COLO668 (cell line): ENCODE results near the gene GAB2.
"Not testable (repeated sequence)": the region's sequence is repeated elsewhere in the genome, so short reads cannot be mapped to it uniquely, and the experiment has no call there.

Experiments
- DNase-seq: peaks from one replicate; lab custom pipeline; 2025; ENCODE audit not compliant: unreplicated experiment; lab: John Stamatoyannopoulos, UW

GAB2 gene

DNA sequence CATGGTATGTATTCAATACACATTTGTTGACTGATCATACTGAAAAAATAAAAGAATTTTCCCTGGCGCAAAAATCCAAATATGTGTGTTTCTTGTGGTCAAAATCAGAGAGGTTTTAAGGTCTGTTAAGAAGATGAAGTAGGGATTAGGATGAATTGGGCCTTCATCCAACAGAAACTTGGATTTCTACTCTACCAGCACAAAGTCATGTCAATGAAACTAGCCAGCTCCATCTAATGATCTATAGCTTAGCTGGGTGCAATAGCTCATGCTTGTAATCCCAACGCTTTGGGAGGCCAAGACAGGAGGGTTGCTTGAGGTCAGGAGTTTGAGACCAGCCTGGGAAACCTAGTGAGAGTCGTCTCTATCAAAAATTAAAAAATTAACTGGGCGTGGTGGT, 163.4 kb downstream of the GAB2 start:
- DNase-seq = no peak

DNA sequence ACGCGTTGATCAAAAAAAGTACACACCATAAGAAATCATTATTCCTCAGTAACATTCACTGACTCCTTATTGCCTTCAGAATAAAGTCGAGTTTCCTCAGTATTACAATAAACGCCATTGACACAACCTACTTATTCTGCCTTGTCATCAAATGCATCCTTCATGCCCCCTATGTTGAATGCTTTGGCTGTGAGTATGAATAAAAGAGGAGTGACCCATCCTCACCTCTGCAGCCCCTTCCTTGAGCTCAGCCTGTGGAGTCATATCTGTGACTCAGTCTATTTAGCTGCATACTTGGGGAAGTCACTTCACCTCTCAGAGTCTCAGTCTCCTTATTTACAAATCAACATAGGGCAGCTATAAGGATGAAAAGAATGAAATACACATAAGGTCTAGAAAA, 163.8 kb downstream of the GAB2 start:
- DNase-seq = no peak

DNA sequence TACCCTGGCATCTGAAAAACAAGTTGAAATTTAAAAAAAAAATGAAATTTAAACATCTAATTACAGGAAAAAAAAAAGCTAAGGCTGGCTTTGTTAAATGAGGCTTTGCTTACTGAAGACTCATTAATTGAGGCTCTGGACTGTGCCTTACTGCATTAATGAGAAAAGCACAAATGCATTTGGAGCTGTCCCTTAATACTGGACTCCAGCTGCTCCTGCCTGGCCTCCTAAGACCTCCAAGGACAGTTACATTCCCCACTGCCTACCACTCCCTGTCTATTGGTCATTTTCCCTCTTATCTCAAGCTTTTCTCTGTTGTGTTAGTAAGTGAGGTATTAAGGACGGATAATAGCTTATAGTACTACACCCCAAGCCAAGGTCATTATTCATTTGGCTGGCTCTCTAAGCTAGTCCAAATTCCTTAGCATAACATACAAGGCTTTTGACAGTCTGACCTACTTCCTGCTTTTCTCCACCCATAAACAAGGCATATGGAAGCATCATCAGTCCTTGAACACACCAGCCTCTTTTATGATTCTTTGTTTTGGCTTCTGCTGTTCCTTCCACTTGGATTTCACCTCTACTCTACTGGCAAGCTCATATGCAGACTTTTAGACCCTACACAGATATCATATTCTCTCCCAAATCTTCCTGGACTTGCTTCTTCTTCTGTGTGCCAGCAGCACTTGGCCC, 166.4 kb downstream of the GAB2 start:
- no peak for DNase-seq

DNA sequence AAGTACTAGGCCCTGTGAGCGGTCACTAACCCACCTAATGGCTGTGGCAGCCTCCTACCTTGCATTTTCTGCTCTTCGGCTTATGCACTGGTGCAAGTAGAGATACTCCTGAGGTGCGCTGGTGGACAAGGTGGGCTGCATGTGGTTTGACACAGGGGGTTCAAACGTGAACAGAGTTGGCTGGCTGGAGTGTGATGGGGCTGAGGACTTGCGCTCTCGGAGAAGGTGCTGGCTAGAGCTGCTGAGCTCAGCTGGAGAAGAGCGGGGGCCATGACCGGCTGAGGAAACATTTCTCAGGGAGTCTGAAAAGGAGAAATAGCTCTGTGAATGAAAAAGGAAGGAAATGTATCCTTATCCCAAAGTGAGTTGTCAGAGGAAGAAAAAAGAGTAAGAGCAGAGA, 167.5 kb downstream of the GAB2 start:
- DNase-seq = no peak

DNA sequence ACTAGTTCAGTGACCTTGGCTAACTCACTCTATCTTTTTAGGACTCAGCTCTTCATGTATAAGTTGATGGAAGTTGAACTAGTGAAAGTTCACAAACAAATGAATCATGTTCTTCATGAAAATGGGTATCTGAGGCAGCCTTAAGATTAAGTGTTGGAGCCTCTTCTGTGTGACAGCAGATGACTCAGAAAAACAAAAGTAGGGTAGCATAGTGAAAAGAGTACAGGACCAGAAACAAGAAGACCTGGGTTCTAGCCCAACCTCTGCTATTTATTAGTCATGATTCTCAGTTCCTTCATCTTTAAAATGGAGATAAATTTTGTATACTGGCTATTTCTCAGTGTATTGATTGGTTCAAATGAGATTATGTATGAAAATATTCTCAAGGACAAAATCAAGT, 168.7 kb downstream of the GAB2 start:
- no peak for DNase-seq

DNA sequence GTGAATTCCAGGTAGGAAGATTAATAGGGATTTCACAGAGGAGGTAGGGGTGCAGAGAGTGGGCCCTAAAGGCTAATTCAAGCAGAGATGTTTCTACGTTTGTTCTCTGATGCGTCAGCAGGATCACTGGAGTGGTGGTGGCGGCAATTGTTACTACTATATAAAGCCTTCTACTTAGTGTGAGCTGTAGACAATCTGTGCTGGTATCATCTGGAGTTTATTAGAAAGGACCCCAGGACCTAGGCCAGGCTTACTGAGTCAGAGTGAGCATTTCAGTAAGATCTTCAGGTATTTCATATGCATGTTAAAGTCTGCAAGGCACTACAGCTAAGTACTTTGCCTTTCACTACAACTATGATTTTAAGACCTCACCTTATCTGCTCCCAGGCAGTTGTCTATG, 169.4 kb downstream of the GAB2 start:
- no peak for DNase-seq

DNA sequence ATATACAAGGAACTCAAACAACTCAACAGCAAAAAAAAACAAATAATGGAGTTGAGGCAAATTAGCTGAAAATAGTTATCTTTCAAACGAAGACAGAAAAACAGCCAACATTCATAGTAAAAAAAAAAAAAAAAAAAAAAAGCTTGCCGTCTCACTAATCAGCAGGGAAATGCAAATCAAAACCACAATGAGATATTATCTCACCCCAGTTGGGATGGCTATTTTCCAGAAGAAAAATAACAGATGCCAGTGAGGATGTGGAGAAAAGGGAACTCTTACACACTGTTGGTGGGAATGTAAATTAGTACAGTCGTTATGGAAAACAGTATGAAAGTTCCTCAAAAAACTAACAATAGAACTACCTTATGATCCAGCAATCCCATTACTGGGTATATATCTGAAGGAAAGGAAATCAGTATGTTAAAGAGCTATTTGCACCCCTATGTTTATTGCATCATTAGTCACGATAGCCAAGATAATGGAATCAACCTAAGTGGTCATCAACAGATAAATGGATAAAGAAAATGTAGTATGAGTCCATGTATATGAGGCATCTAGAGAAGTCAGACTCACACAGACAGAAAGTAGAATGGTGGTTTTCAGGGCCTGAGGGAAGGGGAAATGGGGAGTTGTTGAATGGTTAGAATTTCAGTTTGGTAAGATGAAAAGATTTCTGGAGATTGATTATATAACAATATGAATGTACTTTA, 172.9 kb downstream of the GAB2 start:
- DNase-seq = no peak

DNA sequence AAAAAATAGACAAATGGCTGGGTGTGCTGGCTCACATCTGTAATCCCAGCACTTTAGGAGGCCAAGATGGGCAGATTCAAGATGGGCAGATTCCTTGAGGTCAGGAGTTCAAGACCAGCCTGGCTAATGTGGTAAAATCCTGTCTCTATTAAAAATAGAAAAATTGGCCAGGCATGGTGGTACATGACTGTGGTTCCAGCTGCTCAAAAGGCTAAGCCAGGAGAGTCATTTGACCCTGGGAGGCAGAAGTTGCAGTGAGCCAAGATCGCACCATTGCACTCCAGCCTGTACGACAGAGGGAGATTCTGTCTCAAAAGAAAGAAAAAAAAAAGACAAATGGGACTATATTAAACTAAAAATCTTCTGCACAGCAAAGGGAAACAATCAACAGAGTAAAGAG, 173.5 kb downstream of the GAB2 start:
- DNase-seq = no peak

DNA sequence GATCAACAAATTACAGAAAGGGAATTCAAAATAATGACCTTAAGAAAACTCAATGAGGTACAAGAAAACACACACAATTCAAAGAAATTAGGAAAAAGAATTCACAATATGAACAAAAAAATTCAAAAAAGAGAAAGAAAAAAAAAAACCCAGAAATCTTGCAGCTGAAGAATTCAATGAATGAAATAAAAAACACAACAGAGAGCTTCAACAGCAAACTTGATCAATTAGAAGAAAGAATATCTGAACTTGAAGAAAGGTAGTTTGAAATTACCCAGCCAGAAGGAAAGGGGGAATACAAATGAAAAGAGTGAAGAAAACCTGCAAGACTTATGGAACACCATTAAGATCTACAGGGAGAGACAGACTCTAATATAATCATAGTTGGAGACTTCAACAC, 176.1 kb downstream of the GAB2 start:
- no peak for DNase-seq

DNA sequence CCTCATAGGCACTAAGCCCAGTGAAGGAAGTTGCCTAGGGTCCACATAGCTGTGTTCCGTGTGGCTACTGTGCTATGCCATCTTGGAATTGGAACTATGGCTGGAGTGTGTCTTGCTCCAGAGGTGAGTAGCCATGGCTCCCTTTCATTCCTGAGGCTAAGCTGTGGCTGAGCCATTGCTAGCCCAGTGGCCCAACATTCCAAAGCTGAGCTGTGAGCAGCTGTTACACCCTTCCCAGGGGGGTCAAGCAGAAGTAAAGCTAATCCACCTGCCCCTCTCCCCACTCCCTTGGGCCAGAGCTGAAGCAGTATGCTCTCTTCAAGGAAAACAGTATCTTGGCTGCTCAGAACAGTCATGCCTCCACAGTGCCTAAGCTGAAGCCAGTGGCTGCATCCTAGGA, 177.8 kb downstream of the GAB2 start:
- DNase-seq = no peak

DNA sequence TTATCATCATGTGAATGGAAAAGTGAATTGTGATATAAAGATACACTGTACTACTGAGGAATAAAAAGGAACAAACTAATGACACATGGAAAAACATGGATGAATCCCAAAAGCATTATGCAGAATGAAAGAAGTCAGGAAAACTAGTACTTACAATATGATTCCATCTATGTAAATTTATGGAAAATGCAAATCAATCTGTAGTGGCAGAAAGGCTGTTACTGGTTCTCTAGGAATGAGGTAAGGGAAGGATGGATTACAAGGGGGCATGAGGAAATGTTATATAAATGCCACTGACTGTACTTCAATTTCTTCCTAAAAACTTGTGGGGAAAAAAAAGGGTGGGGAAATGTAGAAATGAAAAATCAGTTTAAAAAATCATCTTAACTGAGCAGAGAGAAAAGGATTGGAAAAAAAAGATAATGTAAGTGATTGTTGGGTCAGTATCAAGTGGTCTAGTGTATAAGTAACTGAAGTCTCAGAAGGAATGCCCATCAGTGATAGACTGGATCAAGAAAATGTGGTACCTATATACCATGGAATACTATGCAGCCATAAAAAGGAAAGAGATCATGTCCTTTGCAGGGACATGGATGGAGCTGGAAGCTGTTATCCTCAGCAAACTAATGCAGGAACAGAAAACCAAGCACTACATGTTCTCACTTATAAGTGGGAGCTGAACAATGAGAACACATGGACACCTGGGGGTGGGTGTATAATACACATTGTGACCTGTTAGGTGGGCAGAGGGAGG, 180.2 kb downstream of the GAB2 start:
- no peak for DNase-seq

DNA sequence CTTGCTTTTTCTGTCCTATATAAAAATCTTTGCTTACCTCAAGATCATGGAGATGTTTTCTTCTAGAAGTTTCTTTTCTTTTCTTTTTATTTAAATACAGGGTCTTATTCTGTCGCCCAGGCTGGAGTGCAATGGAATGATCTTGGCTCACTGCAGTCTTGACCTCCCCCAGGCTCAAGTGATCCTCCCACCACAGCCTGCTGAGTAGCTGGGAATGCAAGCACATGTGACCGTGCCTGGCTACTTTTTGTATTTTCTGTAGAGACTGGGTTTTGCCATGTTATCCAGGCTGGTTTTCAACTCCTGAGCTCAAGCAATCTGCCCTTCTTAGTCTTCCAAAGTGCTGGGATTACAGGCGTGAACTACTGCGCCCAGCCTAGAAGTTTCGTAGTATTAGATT, 183.6 kb downstream of the GAB2 start:
- no peak for DNase-seq

DNA sequence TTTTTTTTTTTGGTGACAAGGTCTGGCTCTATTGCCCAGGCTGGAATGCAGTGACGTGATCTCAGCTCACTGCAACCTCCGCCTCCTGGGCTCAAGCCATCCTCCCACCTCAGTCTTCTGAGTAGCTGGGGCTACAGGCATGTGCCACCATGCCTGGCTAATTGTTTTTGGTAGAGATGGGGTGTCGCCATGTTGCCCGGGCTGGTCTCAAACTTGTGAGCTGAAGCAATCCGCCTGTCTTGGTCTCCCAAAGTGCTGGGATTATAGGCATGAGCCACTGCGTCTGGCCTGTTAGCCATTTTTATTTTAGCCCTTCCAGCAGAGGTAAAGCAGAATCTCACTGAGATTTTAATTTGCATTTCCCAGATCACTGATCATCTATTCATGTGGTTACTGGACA, 184.6 kb downstream of the GAB2 start:
- not testable (repeated sequence) for DNase-seq

DNA sequence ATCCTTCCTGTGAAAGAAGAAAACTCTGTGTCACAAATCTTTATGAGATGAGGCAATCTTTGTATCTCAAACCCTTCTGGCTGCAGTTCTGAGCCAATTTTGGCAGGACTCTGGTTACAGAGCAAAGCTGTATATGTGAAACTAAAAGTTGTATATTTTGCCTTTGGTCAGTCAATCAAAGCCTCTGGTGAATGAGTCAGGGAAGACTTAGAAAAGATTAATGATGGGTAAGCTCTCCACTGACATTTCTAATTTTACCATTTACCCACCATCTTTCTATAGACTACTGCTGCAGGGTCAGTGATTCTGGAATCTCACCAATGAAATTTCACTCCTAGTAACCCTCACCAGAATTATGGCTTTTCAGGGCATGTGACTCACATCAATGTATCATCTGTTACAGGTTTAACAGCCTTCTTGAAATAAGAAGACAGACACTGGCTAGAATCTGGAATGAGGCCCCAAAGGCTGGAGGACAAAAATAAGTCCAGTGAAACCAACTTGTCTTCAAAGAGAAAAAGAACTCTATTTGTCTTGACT, 185.6 kb downstream of the GAB2 start:
- no peak for DNase-seq

DNA sequence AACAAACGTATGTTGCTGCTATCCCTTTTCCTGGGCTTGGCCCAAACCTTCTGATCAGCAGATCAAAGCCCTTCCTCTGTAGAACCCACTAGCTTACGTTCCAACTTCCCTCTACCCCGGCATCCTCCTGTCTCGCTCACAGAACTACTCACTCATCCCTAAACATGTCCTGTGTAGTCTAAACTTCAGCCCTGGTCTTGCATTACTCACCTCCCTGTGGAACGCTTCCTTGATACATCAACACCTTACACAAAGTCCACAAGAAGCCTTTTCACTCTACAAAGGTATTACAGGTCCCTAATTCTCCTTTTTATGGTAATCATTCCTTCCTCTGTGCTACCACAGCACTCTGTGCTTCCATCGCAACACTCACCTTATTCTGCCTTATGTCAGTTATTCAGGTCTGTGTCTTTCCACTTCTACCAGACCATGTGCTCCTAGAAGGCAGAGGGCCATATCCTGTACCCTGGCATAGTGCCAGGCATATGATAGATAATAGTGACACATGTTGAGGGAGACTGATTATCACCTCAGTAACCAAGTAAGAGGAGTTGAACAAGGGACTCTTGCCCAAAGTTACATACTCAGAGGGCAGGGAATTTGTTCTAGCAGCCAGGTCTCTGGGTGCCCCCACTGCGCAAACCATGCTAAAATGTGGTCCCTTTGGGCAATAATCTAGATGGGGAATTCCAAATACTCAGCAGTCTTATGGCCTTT, 187.3 kb downstream of the GAB2 start:
- no peak for DNase-seq

DNA sequence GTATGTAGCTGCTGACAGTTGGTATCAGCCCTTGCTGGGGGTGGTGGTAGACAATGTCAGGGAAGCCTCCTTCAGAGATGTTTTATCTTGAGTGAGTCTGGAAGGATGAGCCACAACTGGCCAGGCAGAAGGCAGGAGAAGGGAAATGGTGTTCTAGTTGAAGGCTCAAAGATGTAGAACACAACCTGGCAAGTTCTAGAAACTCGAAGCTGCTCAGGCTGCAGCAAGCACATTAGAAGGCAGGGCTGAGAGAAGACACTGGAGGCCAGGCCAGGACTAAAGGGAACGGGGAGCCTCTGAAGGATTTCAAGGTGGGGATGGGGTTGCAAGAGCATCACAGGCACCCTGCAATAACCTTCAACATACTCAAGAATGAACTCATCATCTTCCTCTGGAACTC, 188.5 kb downstream of the GAB2 start:
- no peak for DNase-seq

DNA sequence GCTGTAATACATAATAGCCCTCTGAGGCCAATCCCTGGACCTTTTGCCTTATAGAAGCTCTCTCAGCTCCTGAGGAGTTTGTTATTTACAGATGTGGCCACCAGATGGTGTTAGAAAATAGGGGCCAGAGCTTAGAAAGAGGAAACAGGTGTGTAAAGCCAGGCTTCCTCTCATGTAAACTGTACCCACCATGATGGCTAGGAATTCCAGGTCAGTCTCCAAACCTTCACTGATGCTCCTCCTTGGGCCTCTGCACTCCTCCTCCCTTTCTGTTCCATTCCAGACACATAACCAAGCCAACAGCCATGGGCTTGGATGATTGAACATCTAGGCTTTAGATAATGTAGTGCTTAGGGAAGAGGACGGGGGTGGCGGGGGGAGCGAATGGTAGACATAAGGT, 189.2 kb downstream of the GAB2 start:
- DNase-seq = peak; percentile 39

DNA sequence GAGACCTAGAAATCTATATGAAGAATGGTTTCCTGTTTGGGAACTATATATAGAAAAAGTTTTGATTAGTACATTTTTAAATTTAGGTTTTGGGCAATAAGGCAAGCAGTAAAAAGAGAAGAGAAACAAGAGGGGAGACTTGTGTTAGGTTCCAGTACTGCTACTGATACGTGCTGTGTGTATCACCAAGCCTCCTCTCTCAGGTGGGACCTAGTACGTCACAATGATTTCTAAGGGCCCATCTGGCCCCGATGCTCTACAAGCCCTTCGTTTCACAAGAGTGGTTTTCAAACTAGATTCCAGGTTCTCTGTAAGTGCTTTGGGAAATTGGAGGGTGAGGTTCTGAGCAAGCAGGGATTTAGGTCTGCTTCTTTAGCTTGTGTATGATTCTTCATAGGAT, 189.7 kb downstream of the GAB2 start:
- no peak for DNase-seq

DNA sequence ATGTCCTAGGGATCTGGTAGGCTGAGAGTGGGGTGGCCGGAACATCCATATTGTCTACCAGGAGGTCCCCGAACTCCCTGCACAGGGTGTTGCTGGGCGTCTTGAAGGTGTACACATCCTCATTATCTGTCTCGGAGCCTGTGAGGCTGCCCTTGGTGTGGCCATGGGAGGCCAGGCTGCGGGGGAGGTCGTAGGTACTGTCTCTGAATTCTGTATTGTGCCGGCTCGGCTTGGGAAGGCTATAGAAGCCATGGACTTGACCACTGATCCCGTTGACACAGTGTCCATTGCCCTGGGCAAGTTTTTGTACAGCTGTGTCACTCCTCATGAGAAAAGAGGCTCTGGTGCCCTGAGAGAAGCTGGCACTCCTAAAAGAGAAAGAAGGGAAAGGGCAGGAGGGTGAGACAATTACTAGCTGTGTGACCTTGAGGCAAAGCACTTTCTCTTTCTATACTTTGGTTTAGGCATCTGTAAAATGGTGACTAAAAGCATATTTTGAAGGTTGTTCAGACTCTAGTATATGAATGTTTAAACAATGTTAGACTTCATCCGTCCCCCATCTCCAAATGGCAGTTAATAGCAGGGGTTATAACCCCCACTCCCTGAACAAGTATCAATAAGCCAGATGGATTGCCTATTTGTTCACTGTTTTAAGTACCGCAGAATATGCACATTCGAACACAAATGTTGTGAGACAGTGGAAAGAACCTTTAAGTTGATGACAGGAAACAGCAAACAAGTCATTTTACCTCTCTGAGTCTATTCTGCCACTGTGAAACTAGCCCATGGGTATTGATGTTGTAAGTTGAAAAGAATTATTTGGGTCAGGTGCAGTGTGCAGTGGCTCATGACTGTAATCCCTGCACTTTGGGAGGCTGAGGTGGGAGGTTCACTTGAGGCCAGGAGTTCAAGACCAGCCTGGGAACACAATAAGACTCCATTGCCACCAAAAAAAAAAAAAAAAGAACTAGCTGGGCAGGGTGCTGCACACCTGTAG, 190.6 kb downstream of the GAB2 start:
- no peak for DNase-seq

DNA sequence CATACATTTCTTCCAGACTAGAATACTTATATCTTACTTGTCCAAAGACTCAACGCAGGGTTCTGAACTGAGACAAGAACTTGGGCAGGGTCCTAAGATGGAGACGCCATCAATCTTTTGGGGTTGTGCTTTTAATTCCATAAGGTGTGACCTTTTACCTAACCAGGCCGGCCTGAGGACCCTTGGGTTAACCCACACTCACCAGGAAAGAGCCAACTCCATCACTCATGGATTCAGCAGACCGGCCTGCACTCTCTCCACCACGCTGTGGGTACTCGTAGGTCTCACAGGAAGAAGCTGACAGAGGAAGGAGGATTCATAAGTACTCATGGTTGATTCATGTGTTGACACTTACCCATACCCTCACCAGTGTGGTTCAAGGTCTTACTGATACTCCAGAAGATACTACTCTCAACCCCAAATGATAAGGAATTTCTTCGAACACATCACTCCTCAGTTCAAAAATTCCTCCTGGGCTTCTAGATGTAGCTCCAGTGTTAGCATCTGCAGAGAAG, 192.7 kb downstream of the GAB2 start:
- DNase-seq = no peak
